Fibroblast of villous mesenchyme (primary cell): Measurements from ENCODE around the gene ADCY3. TPM values are rescaled to one million over a fixed set of nuclear protein-coding genes. Genes with fewer than 3 reads are reported as not detected.

Experiments
- DNase-seq: peaks from one replicate; pipeline ENCODE4 v3.0.0-alpha.2; 2010; ENCODE audit warnings: low read depth
- H3K4me3 ChIP-seq: 2 replicates; pipeline ENCODE4 v1.5.1; 2011; ENCODE audit warnings: low read depth, mild to moderate bottlenecking, low read length
- total RNA-seq: library from RNA; depleted of rRNA; stranded (reverse); fragments of >200 nt; gene quantifications from 2 replicates; pipeline ENCODE4 v1.2.3, GENCODE V29; 2012
- TF ChIP-seq, protein P1 (sequence below): IDR thresholded peaks from 2 replicates; pipeline ENCODE4 v1.5.1; 2012; ENCODE audit warnings: low read depth, mild to moderate bottlenecking, low read length; ENCODE audit not compliant: insufficient read depth

The ADCY3 gene
- total RNA-seq, 1 donor = 43.2 TPM

DNA sequence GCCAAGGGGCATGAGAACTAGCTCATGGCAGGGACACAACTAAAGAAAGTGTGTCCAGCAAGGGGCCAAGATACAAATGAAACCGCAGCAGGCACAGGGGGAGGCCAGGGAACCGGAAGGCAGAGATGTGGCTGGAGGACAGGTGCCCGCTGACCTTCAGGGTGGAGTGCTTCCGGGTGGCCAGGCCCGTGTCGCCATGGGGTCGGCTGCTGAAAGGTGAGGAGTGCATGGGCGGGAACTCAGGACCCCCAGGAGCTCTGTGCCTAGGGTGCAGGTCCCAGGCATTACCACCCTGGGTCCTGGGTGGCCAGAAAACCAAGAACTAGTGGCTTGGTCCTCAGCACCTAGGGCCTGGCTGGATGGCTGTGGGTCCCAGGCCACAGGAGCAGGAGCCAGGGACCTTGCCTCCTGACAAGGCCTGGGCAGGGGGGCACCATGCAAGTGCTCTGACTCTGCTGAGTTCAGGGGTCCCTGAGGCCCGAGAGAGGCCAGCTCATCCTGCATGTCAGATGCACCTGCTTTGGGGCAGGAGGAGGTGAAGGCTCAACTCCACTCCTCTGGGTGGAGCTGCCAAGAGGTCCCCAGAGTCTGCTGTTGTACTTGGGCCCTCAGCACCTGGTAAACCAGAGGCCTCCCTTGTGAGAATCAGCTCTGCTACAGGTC is 75.9 kb downstream of the ADCY3 start:
- H3K4me3 ChIP-seq = no peak overlapping the region

GRCh38 chr2:24843330-24843860 is 76.6 kb downstream of the ADCY3 start:
- no peak for DNase-seq
- no peak overlapping the region for H3K4me3 ChIP-seq
- TF ChIP-seq, protein P1, sequence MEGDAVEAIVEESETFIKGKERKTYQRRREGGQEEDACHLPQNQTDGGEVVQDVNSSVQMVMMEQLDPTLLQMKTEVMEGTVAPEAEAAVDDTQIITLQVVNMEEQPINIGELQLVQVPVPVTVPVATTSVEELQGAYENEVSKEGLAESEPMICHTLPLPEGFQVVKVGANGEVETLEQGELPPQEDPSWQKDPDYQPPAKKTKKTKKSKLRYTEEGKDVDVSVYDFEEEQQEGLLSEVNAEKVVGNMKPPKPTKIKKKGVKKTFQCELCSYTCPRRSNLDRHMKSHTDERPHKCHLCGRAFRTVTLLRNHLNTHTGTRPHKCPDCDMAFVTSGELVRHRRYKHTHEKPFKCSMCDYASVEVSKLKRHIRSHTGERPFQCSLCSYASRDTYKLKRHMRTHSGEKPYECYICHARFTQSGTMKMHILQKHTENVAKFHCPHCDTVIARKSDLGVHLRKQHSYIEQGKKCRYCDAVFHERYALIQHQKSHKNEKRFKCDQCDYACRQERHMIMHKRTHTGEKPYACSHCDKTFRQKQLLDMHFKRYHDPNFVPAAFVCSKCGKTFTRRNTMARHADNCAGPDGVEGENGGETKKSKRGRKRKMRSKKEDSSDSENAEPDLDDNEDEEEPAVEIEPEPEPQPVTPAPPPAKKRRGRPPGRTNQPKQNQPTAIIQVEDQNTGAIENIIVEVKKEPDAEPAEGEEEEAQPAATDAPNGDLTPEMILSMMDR = no peak

More for the DNA sequence above, 75.9 kb downstream of the ADCY3 start:
- no peak for DNase-seq
- TF ChIP-seq, protein P1 = no peak

- TF ChIP-seq, protein P1 = no peak
- H3K4me3 ChIP-seq = no peak overlapping the region
- no peak for DNase-seq
These were observed 77.7 kb downstream of the ADCY3 start for GRCh38 chr2:24842081-24843050.

- no peak for DNase-seq
- TF ChIP-seq, protein P1 = no peak
These were observed 78.8 kb downstream of the ADCY3 start for GRCh38 chr2:24840962-24841945.

GRCh38 chr2:24840164-24840869 is 79.7 kb downstream of the ADCY3 start:
- no peak overlapping the region for H3K4me3 ChIP-seq
- no peak for DNase-seq
- TF ChIP-seq, protein P1 = no peak

More at GRCh38 chr2:24840962-24841945, 78.8 kb downstream of the ADCY3 start:
- no peak overlapping the region for H3K4me3 ChIP-seq

GRCh38 chr2:24839729-24840128 is 80.3 kb downstream of the ADCY3 start:
- no peak overlapping the region for H3K4me3 ChIP-seq
- TF ChIP-seq, protein P1 = no peak
- no peak for DNase-seq
